OCI-LY3 (cell line): ENCODE measurements around the gene SPOCK1.

Source experiments
- H2AFZ ChIP-seq: fragments of 200-600, 300-600 bp; shearing (Covaris generic); 2 replicates; pipeline ENCODE4 v1.6.0; 2014; ENCODE audit warnings: antibody characterized with exemption, low read depth, low read length
- H3K27ac ChIP-seq: fragments of 200-600, 300-600 bp; sonication (generic); 2 replicates; pipeline ENCODE4 v1.5.1; 2014; ENCODE audit warnings: mild to moderate bottlenecking, low read length, moderate library complexity, mixed read lengths
- H3K27me3 ChIP-seq: fragments of 200-600, 300-600 bp; sonication (generic); 2 replicates; pipeline ENCODE4 v1.6.1; 2014; ENCODE audit warnings: low read depth, low read length, mixed read lengths
- H3K36me3 ChIP-seq: fragments of 200-600, 300-600 bp; sonication (generic); replicated peaks from 2 replicates; pipeline ENCODE3; 2014; ENCODE audit warnings: low read depth, low read length, mixed read lengths
- H3K4me1 ChIP-seq: fragments of 300-600, 200-600 bp; sonication (generic); 2 replicates; pipeline ENCODE4 v1.6.1; 2014; ENCODE audit warnings: low read length, mixed read lengths
- H3K4me2 ChIP-seq: fragments of 200-600, 300-600 bp; sonication (generic); 2 replicates; pipeline ENCODE4 v1.6.1; 2014; ENCODE audit warnings: low read length, mixed read lengths
- H3K4me3 ChIP-seq: fragments of 300-600, 200-600 bp; sonication (generic); 2 replicates; pipeline ENCODE4 v1.5.1; 2014; ENCODE audit warnings: antibody characterized with exemption, mild to moderate bottlenecking, low read length, moderate library complexity
- H3K79me2 ChIP-seq: fragments of 300-600, 200-600 bp; shearing (Covaris generic); 2 replicates; pipeline ENCODE4 v1.6.1; 2014; ENCODE audit warnings: mild to moderate bottlenecking, low read length, mixed read lengths
- H3K9ac ChIP-seq: fragments of 300-600, 200-600 bp; shearing (Covaris generic); 2 replicates; pipeline ENCODE4 v1.6.0; 2014; ENCODE audit warnings: mild to moderate bottlenecking, low read length, moderate library complexity
- H3K9me3 ChIP-seq: fragments of 200-600, 300-600 bp; shearing (Covaris generic); 2 replicates; pipeline ENCODE4 v1.6.1; 2014; ENCODE audit warnings: low read length, mixed read lengths; ENCODE audit not compliant: insufficient read depth
- H4K20me1 ChIP-seq: fragments of 200-600, 300-600 bp; sonication (generic); 2 replicates; pipeline ENCODE4 v1.6.1; 2016; ENCODE audit warnings: low read length, mixed read lengths; ENCODE audit not compliant: insufficient read depth
- CTCF ChIP-seq: fragments of 200-600, 300-600 bp; sonication (generic); IDR thresholded peaks from 2 replicates; pipeline ENCODE4 v1.5.1; 2014; ENCODE audit warnings: antibody characterized with exemption, low read length, low read depth
- EZH2phosphoT487 ChIP-seq: fragments of 200-600 bp; shearing (Covaris generic); IDR thresholded peaks from 2 replicates; pipeline ENCODE4 v1.6.1; 2018; ENCODE audit warnings: antibody characterized with exemption, mixed run types, low read depth

The SPOCK1 gene

GRCh38 chr5:137379555-137380286 is 119.4 kb downstream of the SPOCK1 start:
- Histone ChIP-seq H3K27ac (no peak overlapping the region), H3K27me3 (no peaks in the 10 kb centered on the region), H3K9me3 (no peaks in the 10 kb centered on the region), H3K4me3 (no peak overlapping the region), H3K4me2 (no peak overlapping the region), H3K36me3 (no peaks in the 10 kb centered on the region), H3K4me1 (no peaks in the 10 kb centered on the region), H2AFZ (no peak overlapping the region), H4K20me1 (no peaks in the 10 kb centered on the region), H3K79me2 (no peaks in the 10 kb centered on the region), H3K9ac (no peak overlapping the region)
- TF ChIP-seq CTCF (no peak), EZH2phosphoT487 (no peak)

- Histone ChIP-seq H3K79me2 (no peaks in the 10 kb centered on the region), H3K27me3 (no peaks in the 10 kb centered on the region), H4K20me1 (no peaks in the 10 kb centered on the region), H3K27ac (no peak overlapping the region), H3K9ac (no peak overlapping the region), H3K4me1 (no peaks in the 10 kb centered on the region), H3K4me3 (no peak overlapping the region), H3K9me3 (no peaks in the 10 kb centered on the region), H2AFZ (no peak overlapping the region), H3K4me2 (no peak overlapping the region), H3K36me3 (no peaks in the 10 kb centered on the region)
- TF ChIP-seq EZH2phosphoT487 (no peak), CTCF (no peak)
These were observed 123.2 kb downstream of the SPOCK1 start for GRCh38 chr5:137375741-137376526.

GRCh38 chr5:137374110-137374714 is 124.9 kb downstream of the SPOCK1 start:
- H3K4me1 ChIP-seq: no peaks in the 10 kb centered on the region
- no peaks in the 10 kb centered on the region for H3K9me3 ChIP-seq
- H3K27me3 ChIP-seq: no peaks in the 10 kb centered on the region
- H3K4me3 ChIP-seq: no peak overlapping the region
- H2AFZ ChIP-seq: no peak overlapping the region
- TF ChIP-seq CTCF: no peak
- H3K4me2 ChIP-seq: no peak overlapping the region
- H4K20me1 ChIP-seq: no peaks in the 10 kb centered on the region
- no peak overlapping the region for H3K27ac ChIP-seq
- H3K9ac ChIP-seq: no peak overlapping the region
- no peaks in the 10 kb centered on the region for H3K36me3 ChIP-seq
- no peaks in the 10 kb centered on the region for H3K79me2 ChIP-seq

DNA sequence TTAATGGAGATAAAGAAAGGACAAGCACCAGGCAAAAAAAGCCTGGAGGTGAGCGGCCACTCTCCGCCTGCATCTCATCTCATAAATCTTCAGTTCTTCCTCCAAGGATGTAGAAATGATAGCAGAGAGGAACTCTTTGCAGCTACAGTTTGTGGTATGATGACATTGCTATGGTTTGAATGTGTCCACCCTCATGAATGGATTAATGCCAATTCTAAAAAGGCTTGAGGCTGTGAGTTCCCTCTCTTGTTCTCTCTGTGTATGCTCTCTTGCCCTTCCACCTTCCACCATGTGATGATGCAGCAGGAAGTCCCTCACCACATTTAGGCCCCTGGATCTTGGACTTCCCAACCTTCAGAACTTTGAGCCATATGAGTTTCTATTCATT is 126.4 kb downstream of the SPOCK1 start:
- H2AFZ ChIP-seq: no peak overlapping the region
- H3K79me2 ChIP-seq: no peaks in the 10 kb centered on the region
- no peak overlapping the region for H3K4me2 ChIP-seq
- H3K36me3 ChIP-seq: no peaks in the 10 kb centered on the region
- TF ChIP-seq EZH2phosphoT487: no peak
- TF ChIP-seq CTCF: no peak
- no peaks in the 10 kb centered on the region for H3K4me1 ChIP-seq
- H3K9ac ChIP-seq: no peak overlapping the region
- no peaks in the 10 kb centered on the region for H3K9me3 ChIP-seq
- H3K27me3 ChIP-seq: no peaks in the 10 kb centered on the region
- H3K27ac ChIP-seq: no peak overlapping the region
- H4K20me1 ChIP-seq: no peaks in the 10 kb centered on the region
- H3K4me3 ChIP-seq: no peak overlapping the region
